Measurements from ENCODE around the gene C3. TPM values are rescaled to one million over a fixed set of nuclear protein-coding genes. Genes with fewer than 3 reads are reported as not detected.
"Not testable (repeated sequence)": the region's sequence is repeated elsewhere in the genome, so short reads cannot be mapped to it uniquely, and the experiment has no call there.

Gene C3
- total and polyA plus RNA-seq, 8 donors = 14.2 to 881 (median 65.4) TPM

DNA sequence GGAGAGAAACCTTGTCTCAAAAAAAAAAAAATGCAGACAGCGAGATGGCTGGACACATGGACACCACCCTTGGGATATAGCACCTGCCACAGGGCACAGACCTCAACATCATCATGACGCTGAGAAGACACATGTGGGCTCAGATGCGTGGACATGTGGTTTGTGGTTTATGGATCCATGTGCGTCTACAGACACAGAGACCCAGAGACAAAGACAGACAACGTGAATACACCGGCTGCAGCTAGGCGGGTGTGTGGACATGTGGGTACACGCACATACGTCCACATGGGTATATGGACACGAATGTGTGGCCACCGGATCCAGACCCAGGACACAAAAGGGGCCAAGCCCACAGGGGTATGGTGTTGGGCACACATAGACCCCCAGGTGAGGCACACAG, 51.8 kb downstream of the C3 start:
- no peak for TF ChIP-seq CTCF (IDR thresholded peaks at IDR 0.05)
- Histone ChIP-seq H3K27ac (peak overlapping the region in 1 of 2 donors; percentile 69), H3K9me3 (no peaks in the 10 kb centered on the region), H3K36me3 (peaks cover 0 to 15% of the 10 kb centered on the region in 2 donors), H3K27me3 (no peaks in the 10 kb centered on the region), H3K4me3 (peak overlapping the region in 1 of 2 donors; percentile 47), H3K4me1 (peaks cover 0 to 57% of the 10 kb centered on the region in 2 donors)
- ATAC-seq (no peak), DNase-seq (no peak)
- intact Hi-C loops (cut with DNase I) = no loop called here

DNA sequence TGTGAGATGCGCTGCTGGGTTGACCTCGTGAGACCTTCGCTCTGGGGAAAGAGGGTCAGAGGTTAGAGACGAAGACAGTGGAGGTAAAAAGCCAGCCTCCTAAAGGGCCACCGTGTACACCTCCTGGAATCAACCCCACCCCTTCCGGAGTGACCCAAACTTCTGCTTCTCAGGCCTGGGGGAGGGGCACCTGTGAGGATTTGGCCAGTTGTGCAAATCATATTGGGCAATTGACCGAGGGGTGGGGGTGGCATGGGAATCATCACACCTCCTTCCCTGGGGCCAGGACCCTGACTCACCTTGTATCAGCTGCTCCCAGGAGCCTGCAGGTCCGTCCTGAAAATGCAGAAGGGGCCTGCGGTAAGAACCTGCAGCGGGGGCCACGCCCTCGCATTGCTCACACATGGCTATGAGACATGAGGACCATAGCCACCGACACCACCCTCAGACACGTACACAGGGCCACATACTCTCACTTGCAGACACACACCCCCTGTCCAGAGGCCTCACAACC, 53.3 kb downstream of the C3 start:
- H3K36me3 ChIP-seq = peaks cover 0 to 15% of the 10 kb centered on the region in 2 donors
- peak overlapping the region in 1 of 2 donors; percentile 53 for H3K27ac ChIP-seq
- no peak for TF ChIP-seq CTCF (IDR thresholded peaks at IDR 0.05)
- DNase-seq (peak in 2 of 4 donors; percentile 52 to 82), ATAC-seq (no peak)
- no peaks in the 10 kb centered on the region for H3K9me3 ChIP-seq
- intact Hi-C loops (cut with DNase I) = no loop called here
- peaks cover 0 to 68% of the 10 kb centered on the region in 2 donors for H3K4me1 ChIP-seq
- peak overlapping the region in 1 of 2 donors; percentile 47 for H3K4me3 ChIP-seq
- peaks cover 0 to 3% of the 10 kb centered on the region in 2 donors for H3K27me3 ChIP-seq

DNA sequence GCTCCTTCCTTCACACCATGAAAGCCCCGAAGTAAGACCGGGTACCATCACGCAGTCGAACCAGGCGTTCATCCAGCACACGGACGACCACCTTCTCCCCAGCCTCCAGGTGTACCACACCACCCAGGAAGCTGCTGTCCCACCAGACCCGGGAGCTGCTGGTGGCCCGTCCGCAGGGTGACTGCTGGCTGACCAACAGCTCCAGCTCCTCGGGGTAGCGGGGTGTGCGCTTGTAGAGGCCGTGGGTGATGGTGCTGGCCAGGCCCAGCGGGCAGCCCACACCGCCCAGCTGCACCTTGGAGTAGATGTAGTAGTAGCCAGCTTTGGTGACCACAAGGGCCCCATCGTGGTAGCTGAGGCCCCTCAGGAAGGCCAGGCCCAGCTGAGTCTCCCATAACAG, 55.5 kb downstream of the C3 start:
- H3K9me3 ChIP-seq = no peaks in the 10 kb centered on the region
- no peak for ATAC-seq
- intact Hi-C loops (cut with DNase I) = no loop called here
- H3K27ac ChIP-seq = no peak overlapping the region
- H3K36me3 ChIP-seq = peaks cover 0 to 15% of the 10 kb centered on the region in 2 donors
- TF ChIP-seq CTCF (IDR thresholded peaks at IDR 0.05) = no peak
- no peak overlapping the region for H3K4me3 ChIP-seq
- peaks cover 0 to 60% of the 10 kb centered on the region in 2 donors for H3K4me1 ChIP-seq
- DNase-seq = no peak
- peaks cover 11 to 22% of the 10 kb centered on the region in 2 donors for H3K27me3 ChIP-seq

DNA sequence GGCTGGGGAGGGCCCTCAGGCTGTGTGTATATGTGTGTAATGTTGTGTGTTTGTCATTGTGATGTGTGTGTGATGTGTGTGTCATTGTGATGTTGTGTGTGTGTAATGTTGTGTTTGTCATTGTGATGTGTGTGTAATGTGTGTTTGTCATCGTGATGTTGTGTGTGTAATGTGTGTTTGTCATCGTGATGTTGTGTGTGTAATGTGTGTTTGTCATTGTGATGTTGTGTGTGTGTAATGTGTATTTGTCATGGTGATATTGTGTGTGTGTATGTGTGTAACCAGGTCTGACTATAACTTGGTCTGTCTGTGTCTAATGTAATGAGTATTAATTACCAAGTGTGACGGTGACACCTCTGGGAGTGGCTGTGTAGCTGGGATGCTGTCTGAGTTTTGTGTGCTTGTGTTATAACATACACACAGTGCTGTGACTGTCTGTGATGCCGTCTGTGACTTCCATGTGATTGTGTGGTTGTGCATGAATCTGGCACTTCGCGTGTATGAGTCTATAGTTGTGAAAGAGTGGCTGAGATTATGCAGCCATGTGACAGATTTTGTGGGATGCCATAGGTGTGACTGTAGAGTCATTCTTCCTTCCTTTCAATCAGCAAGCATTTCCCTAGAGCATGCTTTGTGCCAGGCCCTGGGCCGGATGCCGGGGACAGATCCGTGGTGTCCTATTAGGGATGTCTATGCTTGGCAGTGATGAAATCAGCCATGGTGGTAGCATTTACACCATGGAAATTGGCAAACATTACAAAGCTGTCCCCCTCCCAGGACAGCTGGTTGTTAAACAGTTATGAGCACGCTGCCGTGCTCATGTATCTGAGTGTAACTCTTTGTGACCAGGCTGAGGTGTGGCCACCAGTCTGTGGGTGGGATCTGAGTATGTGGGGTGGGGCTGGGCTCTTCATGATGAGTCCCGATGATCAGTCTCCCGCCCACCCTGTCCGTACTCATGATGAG, 56.9 kb downstream of the C3 start:
- DNase-seq = no peak
- TF ChIP-seq CTCF (IDR thresholded peaks at IDR 0.05) = no peak
- Histone ChIP-seq H3K27me3 (peaks cover 16 to 36% of the 10 kb centered on the region in 2 donors), H3K9me3 (no peaks in the 10 kb centered on the region), H3K27ac (peak overlapping the region in 1 of 2 donors; percentile 7), H3K4me3 (no peak overlapping the region), H3K4me1 (peaks cover 0 to 55% of the 10 kb centered on the region in 2 donors), H3K36me3 (peaks cover 0 to 15% of the 10 kb centered on the region in 2 donors)
- no peak for ATAC-seq
- intact Hi-C loops (cut with DNase I) = no loop called here

DNA sequence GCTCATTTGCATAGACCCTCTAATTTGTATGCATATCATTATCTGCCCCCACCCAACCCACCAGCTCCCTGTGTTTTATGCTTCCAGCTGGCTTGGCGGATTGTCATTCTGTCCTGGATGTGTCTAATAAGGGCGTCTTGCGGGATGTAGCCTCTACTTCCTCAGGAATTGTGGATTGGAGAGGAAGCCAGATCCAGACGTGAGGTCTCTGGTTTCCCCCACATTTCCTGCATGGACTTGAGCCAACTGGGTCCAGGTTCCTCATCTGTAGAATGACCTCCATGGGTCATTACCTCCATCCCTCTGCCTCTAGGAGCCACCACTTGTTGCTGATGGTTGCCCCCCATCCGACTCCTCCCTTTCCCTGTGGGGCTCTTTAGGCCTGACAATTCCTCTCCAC, 57.7 kb downstream of the C3 start:
- ATAC-seq = no peak
- intact Hi-C loops (cut with DNase I) = no loop called here
- H3K9me3 ChIP-seq = no peaks in the 10 kb centered on the region

DNA sequence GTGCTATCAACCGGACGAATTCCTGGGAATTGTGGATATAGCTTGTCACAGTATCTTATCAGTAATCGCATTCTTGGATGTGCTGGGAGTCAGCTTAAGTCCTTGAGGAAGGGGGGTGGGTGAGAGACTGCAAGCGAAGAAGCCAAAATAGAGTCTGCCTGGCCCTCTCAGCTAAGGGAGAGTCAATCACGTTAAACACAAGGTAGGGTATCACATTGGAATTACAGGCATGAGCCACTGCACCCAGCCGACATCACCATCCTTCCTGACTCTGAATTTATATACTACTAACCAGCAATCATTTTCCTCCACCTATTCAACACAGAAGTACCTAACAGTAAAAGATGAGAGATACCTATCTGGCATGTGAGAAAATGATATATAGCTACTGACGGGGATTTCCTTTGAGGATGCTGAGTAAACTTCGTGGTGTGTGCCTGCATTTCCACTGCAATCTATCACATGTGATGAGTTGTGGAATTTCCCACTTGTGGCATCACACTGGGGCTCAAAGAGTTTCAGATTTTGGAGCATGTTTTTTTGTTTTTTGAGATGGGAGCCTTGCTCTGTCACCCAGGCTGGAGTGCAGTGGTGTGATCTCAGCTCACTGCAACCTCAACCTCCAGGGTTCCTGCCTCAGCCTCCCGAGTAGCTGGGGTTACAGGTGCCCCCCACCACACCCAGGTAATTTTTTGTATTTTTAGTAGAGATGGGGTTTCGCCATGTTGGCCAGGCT, 58.8 kb downstream of the C3 start:
- intact Hi-C loops (cut with DNase I); ATAC-seq; H3K9me3 ChIP-seq; H3K4me3 ChIP-seq; DNase-seq: not testable (repeated sequence)
- peaks cover 0 to 15% of the 10 kb centered on the region in 2 donors for H3K36me3 ChIP-seq
- peaks cover 16 to 54% of the 10 kb centered on the region in 2 donors for H3K27me3 ChIP-seq
- peaks cover 0 to 36% of the 10 kb centered on the region in 2 donors for H3K4me1 ChIP-seq
- H3K27ac ChIP-seq = peak overlapping the region in 1 of 2 donors; percentile 28

More for the DNA sequence above, 57.7 kb downstream of the C3 start:
- Histone ChIP-seq H3K36me3 (peaks cover 0 to 15% of the 10 kb centered on the region in 2 donors), H3K4me3 (no peak overlapping the region), H3K4me1 (peaks cover 0 to 47% of the 10 kb centered on the region in 2 donors), H3K27me3 (peaks cover 16 to 44% of the 10 kb centered on the region in 2 donors), H3K27ac (no peak overlapping the region)
- no peak for TF ChIP-seq CTCF (IDR thresholded peaks at IDR 0.05)
- no peak for DNase-seq

All from left lung (tissue), 10 donors.